B cell (primary cell): ENCODE results near the gene DEXI. TPM values are rescaled to one million over a fixed set of nuclear protein-coding genes. Genes with fewer than 3 reads are reported as not detected.
A peak's percentile ranks its signal among the peaks of the same experiment; 100 is the strongest.

Source experiments
- ATAC-seq: fragments of 200-7000 bp; cut with Tn5 transposase; one replicate; pipeline ENCODE4 v1.10.0; 2021; ENCODE audit warnings: low read depth, mild to moderate bottlenecking, moderate number of reproducible peaks, moderate library complexity
- CTCF ChIA-PET: fragments of 350-600 bp; sonication (Branson Sonifier 250); formaldehyde crosslinking; loops from one replicate; lab custom pipeline; 2021; ENCODE audit warnings: antibody characterized with exemption, inconsistent platforms; lab: Charles Lee
- POLR2A ChIA-PET: fragments of 350-600 bp; sonication (Branson Sonifier 250); formaldehyde crosslinking; loops from one replicate; lab custom pipeline; 2021; ENCODE audit warnings: antibody characterized with exemption; lab: Charles Lee
- DNase-seq: peaks from one replicate; pipeline ENCODE4 v3.0.0; 2013
- H2AFZ ChIP-seq: 2 replicates; pipeline ENCODE4 v1.6.1; 2012; ENCODE audit warnings: mild to moderate bottlenecking, low read depth, low read length; ENCODE audit not compliant: insufficient read depth, poor library complexity, severe bottlenecking
- H3K27ac ChIP-seq, 2 donors: 1 replicate in 1 of 2; 2 replicates in 1 of 2; pipeline ENCODE4 v1.5.1; 2012 to 2013; ENCODE audit warnings: low read length in 2 of 2, mild to moderate bottlenecking in 2 of 2, moderate library complexity in 1 of 2
- H3K27me3 ChIP-seq, 4 experiments: fragments of 200-600 bp in 1 of 4; sonication (generic) in 1 of 4; replicated peaks in 1 of 4; 1 replicate in 2 of 4; 2 replicates in 2 of 4; pipeline versions ENCODE4 v1.6.1 to v1.7.0; 2013 to 2016; ENCODE audit warnings: low read length in 3 of 4, mild to moderate bottlenecking in 2 of 4, mixed read lengths in 1 of 4, moderate library complexity in 1 of 4; ENCODE audit not compliant: insufficient read depth in 4 of 4, control insufficient read depth in 3 of 4; ENCODE audit errors: control extremely low read depth in 1 of 4
- H3K36me3 ChIP-seq, 2 experiments: replicated peaks in 1 of 2; 1 replicate in 1 of 2; 2 replicates in 1 of 2; pipeline versions ENCODE4 v1.6.1 to v1.7.1; 2013; ENCODE audit warnings: low read length in 1 of 2; ENCODE audit not compliant: insufficient read depth in 2 of 2, control insufficient read depth in 1 of 2; ENCODE audit errors: control extremely low read depth in 1 of 2, extremely low read depth in 1 of 2
- H3K4me1 ChIP-seq, 2 donors: fragments of 200-600 bp in 1 of 2; sonication (generic) in 1 of 2; 1 replicate in 1 of 2; 2 replicates in 1 of 2; pipeline versions ENCODE4 v1.5.1 to v1.6.1; 2013 to 2017; ENCODE audit warnings: low read length in 2 of 2; ENCODE audit not compliant: control insufficient read depth in 2 of 2, insufficient read depth in 2 of 2
- H3K4me2 ChIP-seq: replicated peaks from 2 replicates; pipeline ENCODE3; 2012; ENCODE audit warnings: mild to moderate bottlenecking, low read depth, low read length; ENCODE audit not compliant: poor library complexity, severe bottlenecking
- H3K4me3 ChIP-seq, 5 experiments: fragments of 200-600 bp in 1 of 5; sonication (generic) in 1 of 5; 1 replicate in 3 of 5; 2 replicates in 2 of 5; pipeline versions ENCODE4 v1.5.1 to v1.7.0; 2011 to 2016; ENCODE audit warnings: low read length in 4 of 5, mild to moderate bottlenecking in 4 of 5, low read depth in 2 of 5, control low read depth in 1 of 5, moderate library complexity in 1 of 5; ENCODE audit not compliant: insufficient read depth in 1 of 5; ENCODE audit errors: control extremely low read depth in 1 of 5, extremely low read depth in 1 of 5
- H3K79me2 ChIP-seq: fragments of 200-600 bp; sonication (generic); one replicate; pipeline ENCODE4 v1.6.0; 2016; ENCODE audit warnings: low read length; ENCODE audit not compliant: control insufficient read depth, insufficient read depth
- H3K9ac ChIP-seq: fragments of 200-600 bp; sonication (generic); 2 replicates; pipeline ENCODE4 v1.6.1; 2017; ENCODE audit warnings: mild to moderate bottlenecking, low read length, moderate library complexity
- H3K9me3 ChIP-seq, 3 donors: one replicate each; pipeline versions ENCODE4 v1.6.1 to v1.7.1; 2013; ENCODE audit warnings: low read length in 2 of 3; ENCODE audit not compliant: control insufficient read depth in 2 of 3, insufficient read depth in 1 of 3; ENCODE audit errors: control extremely low read depth in 1 of 3
- H4K20me1 ChIP-seq: 2 replicates; pipeline ENCODE4 v1.6.0; 2012; ENCODE audit warnings: mild to moderate bottlenecking, low read length; ENCODE audit not compliant: insufficient read depth, control insufficient read depth, poor library complexity, severe bottlenecking
- H3K27ac Mint-ChIP-seq: one replicate; pipeline ENCODE4 v1.8.0; 2021; ENCODE audit warnings: mixed read lengths
- H3K27me3 Mint-ChIP-seq: one replicate; pipeline ENCODE4 v1.8.0; 2021; ENCODE audit warnings: mixed read lengths
- H3K4me1 Mint-ChIP-seq: one replicate; pipeline ENCODE4 v1.8.0; 2021; ENCODE audit warnings: mixed read lengths
- H3K4me3 Mint-ChIP-seq: one replicate; pipeline ENCODE4 v1.8.0; 2021; ENCODE audit warnings: mixed read lengths
- H3K9me3 Mint-ChIP-seq: one replicate; pipeline ENCODE4 v1.8.0; 2022; ENCODE audit warnings: mixed read lengths; ENCODE audit not compliant: insufficient read depth
- CTCF ChIP-seq: fragments of 200-600 bp; IDR thresholded peaks from one replicate; pipeline ENCODE4 v1.8.0; 2022; ENCODE audit warnings: antibody characterized with exemption, mild to moderate bottlenecking
- EZH2 ChIP-seq: IDR thresholded peaks from 2 replicates; pipeline ENCODE4 v1.6.1; 2012; ENCODE audit warnings: borderline replicate concordance, low read depth, mild to moderate bottlenecking, moderate library complexity, low read length; ENCODE audit not compliant: insufficient read depth, poor library complexity, severe bottlenecking
- WGBS: methylation state at CpG from one replicate; pipeline ENCODE4 v1.1.5; 2013; ENCODE audit warnings: missing lambda C conversion rate; ENCODE audit not compliant: insufficient coverage; 5-methylcytosine and 5-hydroxymethylcytosine counted together
- intact Hi-C: fragments of 100-400 bp; cut with micrococcal nuclease; formaldehyde crosslinking; loops from one replicate; pipeline ENCODE4 v1.10.0; 2022
- polyA plus RNA-seq: library from polyadenylated mRNA; depleted of rRNA; stranded (reverse); fragments of >200 nt; gene quantifications from 2 replicates; pipeline ENCODE4 v1.2.3, GENCODE V29; 2012
- total RNA-seq, 2 donors: library from RNA; stranded (reverse); fragments of 120-200 nt in 1 of 2; gene quantifications; 1 replicate in 1 of 2; 2 replicates in 1 of 2; pipeline versions ENCODE4 v1.2.3 to v1.2.4, GENCODE V29; 2013 to 2022

Gene DEXI
- total and polyA plus RNA-seq, 2 donors (not counting 1 experiment from before 2014, with no cell fraction given): 9.1 to 17.7 TPM

- Histone ChIP-seq H4K20me1 (peaks cover 85% of the 10 kb centered on the region), H2AFZ (no peak overlapping the region), H3K27me3 (no peaks in the 10 kb centered on the region), H3K27ac (peak overlapping the region in 1 of 2 donors; percentile 95), H3K9ac (no peak overlapping the region), H3K36me3 (peaks cover 10 to 100% of the 10 kb centered on the region in 2 experiments), H3K79me2 (peaks cover 66% of the 10 kb centered on the region), H3K4me2 (peak overlapping the region; percentile 25), H3K9me3 (peaks cover 0 to 9% (median 0%) of the 10 kb centered on the region in 3 donors), H3K4me3 (no peak overlapping the region), H3K4me1 (peaks cover 43 to 55% of the 10 kb centered on the region in 2 donors)
- ChIA-PET POLR2A (interaction anchor here (1.0 to 1.4 kb wide), 2 partner anchors 14 to 155 kb away, joined by 3 to 6 read pairs; no protein-coding TSS in a partner anchor), CTCF (interaction anchor here (1.1 to 1.3 kb wide), 4 partner anchors 16 to 92 kb away, joined by 3 to 4 read pairs (median 3); no protein-coding TSS in a partner anchor)
- Mint-ChIP-seq H3K27me3 (no peaks in the 10 kb centered on the region), H3K4me3 (no peak overlapping the region), H3K4me1 (peaks cover 70% of the 10 kb centered on the region), H3K9me3 (no peaks in the 10 kb centered on the region), H3K27ac (peak overlapping the region; percentile 67)
- ATAC-seq: no peak
- 96% methylated on average over 46 of the region's 46 CpGs for WGBS
- TF ChIP-seq EZH2: no peak
- TF ChIP-seq CTCF: no peak
- DNase-seq: no peak
- intact Hi-C loops: no loop called here
These were observed 35.1 kb downstream of the DEXI start for GRCh38 chr16:10906914-10907756.

GRCh38 chr16:10906482-10906881, 35.8 kb downstream of the DEXI start:
- no peak overlapping the region for H3K27ac Mint-ChIP-seq
- CTCF ChIA-PET: interaction anchor here (1.0 to 1.3 kb wide), 4 partner anchors 10 to 92 kb away, joined by 3 to 4 read pairs (median 3); no protein-coding TSS in a partner anchor

More at GRCh38 chr16:10906482-10906881, 35.8 kb downstream of the DEXI start:
- WGBS: 95% methylated on average over 18 of the region's 19 CpGs
- ATAC-seq (no peak), DNase-seq (no peak)
- POLR2A ChIA-PET: interaction anchor here (1.0 to 1.4 kb wide), 2 partner anchors 14 to 154 kb away, joined by 3 to 6 read pairs; no protein-coding TSS in a partner anchor
- peak overlapping the region in 1 of 2 donors; percentile 28 for H3K27ac ChIP-seq
- H3K27me3 ChIP-seq: no peaks in the 10 kb centered on the region
- intact Hi-C loops: no loop called here
- Mint-ChIP-seq H3K4me1 (peaks cover 70% of the 10 kb centered on the region), H3K27me3 (no peaks in the 10 kb centered on the region), H3K4me3 (no peak overlapping the region), H3K9me3 (no peaks in the 10 kb centered on the region)
- H4K20me1 ChIP-seq: peaks cover 91% of the 10 kb centered on the region
- H3K79me2 ChIP-seq: peaks cover 70% of the 10 kb centered on the region
- H2AFZ ChIP-seq: no peak overlapping the region
- TF ChIP-seq EZH2 (no peak), CTCF (no peak)
- no peak overlapping the region for H3K4me3 ChIP-seq
- peaks cover 11 to 100% of the 10 kb centered on the region in 2 experiments for H3K36me3 ChIP-seq
- no peak overlapping the region for H3K9ac ChIP-seq
- H3K4me1 ChIP-seq: peaks cover 37 to 55% of the 10 kb centered on the region in 2 donors
- no peak overlapping the region for H3K4me2 ChIP-seq
- H3K9me3 ChIP-seq: peaks cover 0 to 15% (median 0%) of the 10 kb centered on the region in 3 donors
